Fibroblast of the aortic adventitia (primary cell): ENCODE measurements around the gene SELPLG. TPM values are rescaled to one million over a fixed set of nuclear protein-coding genes. Genes with fewer than 3 reads are reported as not detected.
A peak's percentile ranks its signal among the peaks of the same experiment; 100 is the strongest.
"Not testable (repeated sequence)": the region's sequence is repeated elsewhere in the genome, so short reads cannot be mapped to it uniquely, and the experiment has no call there.

Experiments
- DNase-seq: peaks from one replicate; pipeline ENCODE4 v3.0.0-alpha.2; 2010; ENCODE audit warnings: low read depth
- H3K4me3 ChIP-seq: 2 replicates; pipeline ENCODE4 v1.5.1; 2011; ENCODE audit warnings: low read depth, mild to moderate bottlenecking, control low read depth, low read length, moderate library complexity
- CTCF ChIP-seq: IDR thresholded peaks from 2 replicates; pipeline ENCODE4 v1.5.1; 2011; ENCODE audit warnings: mild to moderate bottlenecking, low read length, control low read depth, inconsistent platforms; ENCODE audit not compliant: insufficient read depth
- total RNA-seq: library from RNA; depleted of rRNA; stranded (reverse); fragments of >200 nt; gene quantifications from 2 replicates; pipeline ENCODE4 v1.2.3, GENCODE V29; 2012; ENCODE audit warnings: low replicate concordance

Gene SELPLG
- total RNA-seq, 1 donor, result 1.5 TPM

- TF ChIP-seq CTCF, result no peak
- DNase-seq, result peak; percentile 54
- no peak overlapping the region for H3K4me3 ChIP-seq
Observed at GRCh38 chr12:108666401-108666881, 32.7 kb upstream of the SELPLG start.

GRCh38 chr12:108665608-108666202 lies 32.0 kb upstream of the SELPLG start:
- TF ChIP-seq CTCF, result no peak
- no peak for DNase-seq
- H3K4me3 ChIP-seq, result no peak overlapping the region

- TF ChIP-seq CTCF, result peak; percentile 97
- H3K4me3 ChIP-seq, result no peak overlapping the region
Observed at GRCh38 chr12:108664338-108665258, 30.9 kb upstream of the SELPLG start.

GRCh38 chr12:108663324-108664015 lies 29.8 kb upstream of the SELPLG start:
- H3K4me3 ChIP-seq, result no peak overlapping the region
- DNase-seq, result no peak
- TF ChIP-seq CTCF, result no peak

More at GRCh38 chr12:108664338-108665258, 30.9 kb upstream of the SELPLG start:
- peak; percentile 97 for DNase-seq

- not testable (repeated sequence) for DNase-seq, H3K4me3 ChIP-seq
Observed at GRCh38 chr12:108658115-108658514, 24.4 kb upstream of the SELPLG start.

- no peak for TF ChIP-seq CTCF
- H3K4me3 ChIP-seq, result no peak overlapping the region
- no peak for DNase-seq
Observed at GRCh38 chr12:108657130-108657745, 23.5 kb upstream of the SELPLG start.

GRCh38 chr12:108656247-108656646 lies 22.6 kb upstream of the SELPLG start:
- not testable (repeated sequence) for H3K4me3 ChIP-seq, DNase-seq

- not testable (repeated sequence) for DNase-seq, H3K4me3 ChIP-seq
Observed at GRCh38 chr12:108655812-108656175, 22.1 kb upstream of the SELPLG start.

- not testable (repeated sequence) for DNase-seq
Observed at GRCh38 chr12:108654622-108655021, 20.9 kb upstream of the SELPLG start.

More at GRCh38 chr12:108654622-108655021, 20.9 kb upstream of the SELPLG start:
- H3K4me3 ChIP-seq, result not testable (repeated sequence)
